Colon (tissue), 2 donors: Measurements from ENCODE around the gene CARD19.

Experiments
- FAIRE-seq: peaks from 2 replicates; lab custom pipeline; 2012; peaks lifted over from hg19 to GRCh38; lab: Jason Lieb, UNC
- donor health status: control.
- donor health status: control.

The CARD19 gene

DNA sequence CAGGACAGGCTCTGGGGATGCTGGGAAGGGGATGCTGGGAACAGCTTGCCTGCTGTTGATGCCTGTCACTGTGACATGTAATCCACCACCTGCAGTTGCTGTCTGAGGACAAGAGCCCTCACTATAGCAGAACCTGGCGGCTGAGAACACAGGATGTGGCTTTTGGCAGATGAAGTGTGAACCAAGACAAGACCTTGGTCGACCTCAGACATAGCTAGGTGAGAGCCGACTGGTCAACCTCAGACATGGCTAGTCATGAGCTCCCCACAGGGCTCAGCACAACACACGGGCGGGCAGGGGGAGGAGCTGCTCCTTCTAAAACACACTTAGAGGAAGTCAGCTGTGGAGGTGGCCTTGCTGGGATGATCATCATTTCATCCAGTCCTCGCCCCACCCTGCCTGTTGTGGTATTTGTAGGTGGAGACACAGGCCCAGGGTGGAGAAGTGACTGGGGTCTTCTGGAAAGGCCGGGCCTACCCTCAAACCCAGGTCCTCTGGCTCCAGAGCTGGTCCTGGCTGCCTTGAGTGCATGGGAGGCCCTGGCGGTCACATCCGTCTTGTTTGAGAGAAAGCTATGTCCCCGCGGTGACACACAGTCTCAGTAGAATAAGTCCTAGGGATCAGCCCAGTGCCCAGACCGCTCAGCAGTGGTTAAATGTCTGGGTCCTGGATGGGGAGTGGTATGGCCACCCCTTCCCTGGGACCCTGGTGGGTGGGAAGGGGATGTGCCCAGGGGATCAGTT is 31.5 kb upstream of the CARD19 start:
- no peak for FAIRE-seq

DNA sequence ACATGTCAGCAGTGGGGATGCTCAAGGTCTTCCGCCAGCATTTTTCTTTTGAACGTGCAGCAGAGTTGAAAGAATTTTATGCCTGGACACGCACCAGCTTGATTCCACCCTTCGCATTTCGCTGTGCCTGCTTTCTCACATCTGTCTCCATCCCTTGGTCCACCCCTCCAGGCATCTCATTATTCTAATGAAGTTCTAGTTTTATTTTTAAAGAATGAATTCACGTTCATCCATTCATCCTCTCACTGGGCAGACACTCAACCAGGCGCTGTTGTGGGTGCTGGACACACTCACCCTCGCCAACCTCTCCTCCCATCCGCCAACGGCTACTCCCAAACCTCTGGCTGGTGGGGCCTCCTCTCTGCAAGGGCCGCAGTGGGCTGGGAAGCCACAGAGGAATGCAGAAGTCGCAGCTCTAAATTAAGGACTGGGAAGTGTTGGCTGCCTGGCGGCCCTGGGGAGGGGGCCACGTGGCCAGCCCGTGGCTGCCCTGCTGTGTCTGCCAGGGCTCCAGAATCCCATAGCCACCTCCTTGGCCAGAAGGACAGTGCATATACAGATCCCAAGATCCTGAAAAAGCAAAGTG is 30.8 kb upstream of the CARD19 start:
- FAIRE-seq: no peak

DNA sequence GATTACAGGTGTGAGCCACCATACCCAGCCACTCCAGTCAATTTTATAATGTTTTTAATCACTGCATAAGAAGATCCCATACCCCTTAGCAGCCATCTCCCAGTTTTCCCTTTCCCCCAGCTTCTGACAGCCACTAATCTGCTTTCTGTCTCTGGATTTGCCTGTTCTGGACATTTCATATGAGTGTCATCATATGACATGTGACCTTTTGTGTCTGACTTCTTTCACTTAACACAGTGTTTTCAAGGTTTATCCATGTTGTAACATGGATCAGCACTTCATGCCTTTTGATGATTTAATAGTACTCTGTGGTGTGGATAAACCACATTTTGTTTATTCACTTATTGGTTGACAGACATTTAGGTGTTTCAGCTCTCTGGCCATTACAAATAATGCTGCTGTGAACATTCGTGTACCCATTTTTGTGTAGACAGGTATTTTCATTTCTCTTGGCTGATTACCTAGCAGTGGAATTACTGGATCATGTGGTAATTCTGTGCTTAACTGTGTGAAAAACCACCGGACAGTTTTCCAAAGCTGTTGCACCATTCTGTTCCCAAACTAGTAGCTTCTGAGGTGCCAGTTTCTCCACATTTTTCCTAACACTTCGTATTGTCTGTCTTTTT is 28.9 kb upstream of the CARD19 start:
- no peak for FAIRE-seq

DNA sequence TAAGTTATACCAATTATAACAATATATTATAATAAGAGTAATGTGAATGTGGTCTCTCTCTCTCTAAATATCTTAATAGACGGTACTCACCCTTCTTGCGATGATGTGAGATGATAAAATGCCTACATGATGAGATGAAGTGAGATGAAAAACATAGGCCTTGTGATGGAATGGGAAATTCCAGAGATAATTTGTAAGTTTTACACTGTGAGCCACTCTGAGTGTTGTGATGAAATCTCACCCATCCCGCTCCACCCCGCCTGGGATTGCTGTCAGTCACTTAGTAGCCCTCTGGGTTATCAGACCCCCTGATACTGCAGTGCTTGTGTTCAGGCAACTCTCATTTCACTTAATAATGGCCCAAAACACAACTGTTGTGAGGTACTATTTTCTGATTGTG is 27.1 kb upstream of the CARD19 start:
- no peak for FAIRE-seq

DNA sequence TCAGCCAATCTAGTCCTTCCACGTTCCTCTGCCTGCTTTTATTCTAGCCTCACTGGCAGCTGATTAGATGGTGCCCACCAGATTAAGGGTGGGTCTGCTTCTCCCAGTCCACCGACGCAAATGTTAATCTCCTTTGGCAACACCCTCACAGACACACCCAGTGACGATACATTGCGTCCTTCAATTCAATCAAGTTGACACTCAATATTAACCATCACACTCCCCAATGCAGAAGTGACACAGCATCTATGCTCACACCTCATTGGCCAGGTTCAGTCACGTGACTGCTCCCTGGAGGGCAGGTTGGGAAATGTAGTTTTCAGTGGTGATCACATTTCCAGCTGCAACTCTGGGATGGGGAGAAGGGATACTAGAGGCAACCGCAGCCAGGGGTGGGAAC is 24.6 kb upstream of the CARD19 start:
- FAIRE-seq: no peak

DNA sequence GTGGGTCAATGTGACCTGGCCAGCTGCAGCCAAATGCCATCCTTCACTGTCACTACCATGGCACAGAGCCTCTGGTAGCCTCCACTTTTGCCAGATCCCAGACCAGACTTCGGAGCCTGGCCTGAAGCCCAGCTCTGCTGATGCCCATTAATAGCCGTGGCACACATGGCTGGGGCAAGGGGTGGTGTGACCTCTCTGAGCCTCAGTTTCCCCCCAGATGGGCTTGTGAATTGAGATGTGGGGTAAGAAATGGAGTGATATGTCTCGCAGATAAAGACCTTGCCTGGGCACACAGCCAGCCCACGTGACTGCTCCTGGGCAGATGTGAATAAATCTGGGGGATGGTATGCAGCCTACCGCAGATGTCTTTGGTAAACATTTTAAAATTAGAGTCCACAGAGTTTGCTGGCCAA is 23.6 kb upstream of the CARD19 start:
- FAIRE-seq: no peak

DNA sequence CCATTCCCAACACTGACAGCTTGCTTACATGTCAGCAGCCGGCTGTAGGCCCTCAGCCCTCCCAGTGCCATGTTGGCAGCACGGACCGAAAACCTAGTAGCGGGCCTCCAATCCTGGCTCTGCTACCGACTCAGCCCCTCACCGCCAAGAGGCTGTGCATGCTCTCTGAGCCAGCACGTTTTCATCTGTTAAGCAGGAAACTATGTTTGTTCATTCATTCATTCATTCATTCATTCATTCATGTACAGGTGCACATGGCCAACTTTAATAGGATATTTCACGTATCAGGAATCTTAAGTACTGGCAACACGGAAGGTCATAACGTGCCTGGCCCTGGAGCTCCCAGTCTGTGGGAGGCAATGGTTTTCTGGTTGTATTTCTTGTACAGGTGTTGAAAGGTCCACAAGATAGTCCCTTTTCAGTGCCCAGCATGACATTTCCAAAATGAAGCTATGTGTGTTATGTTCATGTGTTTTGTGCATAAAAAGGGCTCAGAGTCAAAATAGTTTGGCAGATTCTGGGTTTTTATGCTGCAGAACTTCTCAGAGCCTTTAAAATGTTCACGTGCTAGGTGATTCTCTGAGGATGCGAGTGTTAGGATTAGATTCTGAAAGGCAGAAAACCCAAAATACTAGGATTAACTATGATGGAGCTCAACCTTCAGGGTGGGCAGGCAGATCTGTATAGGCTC is 19.8 kb upstream of the CARD19 start:
- no peak for FAIRE-seq

DNA sequence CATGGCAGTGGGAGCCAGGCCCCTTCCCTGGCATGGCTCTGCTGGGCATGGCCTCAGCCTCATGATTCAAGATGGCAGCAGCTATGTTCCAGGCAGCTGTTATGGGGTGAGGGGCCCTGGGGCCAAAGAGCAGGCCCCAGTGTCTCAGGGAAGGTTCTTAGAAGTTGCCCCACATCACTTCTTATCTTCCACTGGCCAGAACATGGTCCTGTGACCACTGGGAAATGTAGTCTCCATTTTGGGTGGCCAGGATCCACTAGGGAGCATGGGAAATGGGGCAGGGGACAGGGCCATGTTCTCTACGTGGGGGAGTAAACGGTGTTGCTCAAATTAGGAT is 19.3 kb upstream of the CARD19 start:
- FAIRE-seq: no peak

DNA sequence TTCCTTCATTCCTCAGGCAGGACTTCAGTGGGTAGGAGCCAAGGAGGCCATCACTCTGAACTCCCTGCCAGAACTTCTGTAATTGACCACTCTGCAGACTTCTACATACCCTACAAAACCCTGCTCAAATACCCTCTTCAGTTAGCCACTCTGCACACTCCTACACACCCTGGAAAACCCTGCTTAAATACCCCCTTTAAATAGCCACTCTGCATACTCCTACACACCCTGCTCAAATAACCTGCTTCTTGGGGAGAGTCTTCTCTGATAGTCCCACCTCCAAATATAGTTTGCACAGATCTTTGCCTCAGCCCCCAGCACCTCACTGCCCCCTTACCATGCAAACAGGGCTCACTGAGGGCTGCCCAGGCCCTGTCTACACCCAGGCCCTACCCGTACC is 18.6 kb upstream of the CARD19 start:
- FAIRE-seq: no peak

DNA sequence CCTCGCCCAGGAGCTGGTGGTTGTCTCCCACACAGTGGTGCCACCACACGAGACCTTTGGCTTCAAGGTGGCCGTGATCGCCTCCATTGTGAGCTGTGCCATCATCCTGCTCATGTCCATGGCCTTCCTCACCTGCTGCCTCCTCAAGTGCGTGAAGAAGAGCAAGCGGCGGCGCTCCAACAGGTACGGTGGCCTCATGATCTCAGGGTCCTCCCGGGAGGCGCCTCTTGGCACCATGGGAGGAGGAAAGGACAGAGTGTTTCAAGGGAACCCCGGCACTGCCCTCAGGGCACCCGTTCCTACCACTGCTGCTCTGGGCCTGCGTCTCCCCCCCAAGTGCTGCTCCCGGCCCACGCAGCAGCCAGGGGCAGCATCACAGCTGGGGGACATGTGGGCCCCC is 18.2 kb upstream of the CARD19 start:
- no peak for FAIRE-seq

DNA sequence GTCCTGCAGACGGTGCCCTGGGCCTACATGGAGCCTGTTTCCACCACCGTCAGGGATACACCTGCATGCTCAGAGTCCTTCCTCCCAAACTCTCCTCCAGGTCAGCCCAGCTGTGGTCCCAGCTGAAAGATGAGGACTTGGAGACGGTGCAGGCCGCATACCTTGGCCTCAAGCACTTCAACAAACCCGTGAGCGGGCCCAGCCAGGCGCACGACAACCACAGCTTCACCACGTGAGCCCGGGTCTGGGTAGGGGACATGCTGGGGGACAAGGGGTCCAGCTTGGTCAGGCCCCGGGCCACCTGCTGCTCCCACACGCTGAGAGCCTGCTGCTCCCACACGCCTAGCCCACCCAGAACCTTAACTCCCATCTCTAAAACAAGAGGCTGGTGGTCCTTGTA is 16.6 kb upstream of the CARD19 start:
- no peak for FAIRE-seq

DNA sequence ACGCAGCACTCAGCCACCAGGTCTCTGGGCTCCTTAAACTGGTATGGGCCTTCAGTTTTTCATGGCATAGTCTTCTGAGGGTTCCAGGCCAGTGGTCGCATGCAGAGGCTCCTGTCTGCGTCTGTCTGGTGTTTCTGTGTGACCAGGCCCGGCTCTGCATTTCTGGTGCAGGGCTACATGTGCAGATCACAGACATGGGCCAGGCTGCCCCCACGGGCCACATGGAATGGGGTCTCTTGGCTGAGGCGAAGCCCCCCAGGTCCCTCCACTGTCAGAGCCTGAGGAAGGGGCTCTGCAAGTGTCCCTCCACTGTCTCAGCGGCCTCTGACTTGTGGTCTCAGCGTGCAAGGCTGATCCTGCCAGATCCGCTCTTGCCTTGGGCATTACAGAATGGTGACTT is 15.6 kb upstream of the CARD19 start:
- no peak for FAIRE-seq

DNA sequence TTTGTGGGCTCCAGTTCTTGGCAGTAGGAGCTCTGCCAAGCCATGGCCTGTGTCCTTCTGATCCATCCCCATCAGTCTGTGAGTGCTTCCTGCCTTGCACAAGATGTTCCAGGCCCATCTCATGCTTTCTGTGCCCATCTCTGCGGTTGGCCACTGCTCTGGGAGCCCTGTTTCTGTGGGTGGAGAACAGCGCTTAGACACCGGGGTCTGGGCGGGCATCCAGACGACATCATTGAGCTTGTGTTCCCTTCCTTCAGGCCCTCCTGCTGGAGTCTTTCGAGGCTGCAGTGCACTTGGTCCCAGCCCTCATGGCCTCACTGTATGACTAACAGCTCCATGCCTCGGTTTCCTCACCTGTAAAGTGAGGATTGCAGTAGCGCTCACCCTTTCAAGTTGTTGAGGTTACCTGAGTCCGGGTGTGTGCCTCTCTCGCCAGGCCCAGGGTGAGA is 14.9 kb upstream of the CARD19 start:
- no peak for FAIRE-seq

DNA sequence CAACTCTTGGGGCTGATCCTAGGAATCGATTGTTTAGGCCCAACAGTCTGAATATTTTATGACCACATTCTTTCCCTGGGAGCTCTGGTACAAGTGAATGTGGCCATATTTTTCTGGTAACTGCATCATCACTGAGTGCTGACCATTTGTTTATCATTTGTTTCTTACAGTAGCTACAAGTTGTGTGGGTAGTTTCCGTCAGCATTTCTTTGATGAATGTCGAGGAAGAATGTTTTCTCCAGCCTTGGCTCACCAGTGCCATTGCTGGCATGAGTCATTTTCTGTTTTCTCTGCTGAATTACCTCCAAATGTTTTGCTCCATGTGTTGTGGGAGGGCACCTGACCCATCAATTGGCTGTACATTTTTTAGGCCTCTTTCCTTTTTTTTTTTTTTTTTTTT is 14.1 kb upstream of the CARD19 start:
- FAIRE-seq: no peak

DNA sequence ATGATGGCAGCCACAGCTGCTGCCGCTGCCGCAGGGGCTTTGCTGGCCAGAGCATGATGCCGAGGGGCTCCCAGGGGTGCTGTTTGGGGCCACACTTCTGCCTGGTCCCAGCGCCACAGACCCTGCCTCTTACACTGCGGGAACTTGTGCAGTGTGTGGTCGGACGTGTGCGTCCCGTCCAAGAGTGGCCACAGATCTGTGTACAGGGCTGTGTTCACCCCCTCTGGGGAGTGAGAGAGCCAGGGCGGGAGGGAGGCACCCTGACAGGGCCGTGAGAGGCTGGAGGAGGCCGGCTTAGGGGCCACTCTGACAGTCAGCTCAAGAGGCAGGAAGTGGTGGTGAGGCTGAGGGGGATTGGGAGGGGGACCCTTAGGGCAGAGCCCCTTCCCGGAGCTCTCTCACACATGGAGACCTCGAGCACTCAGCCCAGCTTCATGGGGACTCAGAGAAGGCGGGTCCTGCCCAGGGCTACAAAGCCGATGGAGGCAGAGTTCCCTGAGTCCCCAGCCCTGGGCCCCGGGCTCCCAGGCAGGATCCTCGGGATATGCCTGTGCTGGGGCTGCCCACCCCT is 13.1 kb upstream of the CARD19 start:
- no peak for FAIRE-seq

DNA sequence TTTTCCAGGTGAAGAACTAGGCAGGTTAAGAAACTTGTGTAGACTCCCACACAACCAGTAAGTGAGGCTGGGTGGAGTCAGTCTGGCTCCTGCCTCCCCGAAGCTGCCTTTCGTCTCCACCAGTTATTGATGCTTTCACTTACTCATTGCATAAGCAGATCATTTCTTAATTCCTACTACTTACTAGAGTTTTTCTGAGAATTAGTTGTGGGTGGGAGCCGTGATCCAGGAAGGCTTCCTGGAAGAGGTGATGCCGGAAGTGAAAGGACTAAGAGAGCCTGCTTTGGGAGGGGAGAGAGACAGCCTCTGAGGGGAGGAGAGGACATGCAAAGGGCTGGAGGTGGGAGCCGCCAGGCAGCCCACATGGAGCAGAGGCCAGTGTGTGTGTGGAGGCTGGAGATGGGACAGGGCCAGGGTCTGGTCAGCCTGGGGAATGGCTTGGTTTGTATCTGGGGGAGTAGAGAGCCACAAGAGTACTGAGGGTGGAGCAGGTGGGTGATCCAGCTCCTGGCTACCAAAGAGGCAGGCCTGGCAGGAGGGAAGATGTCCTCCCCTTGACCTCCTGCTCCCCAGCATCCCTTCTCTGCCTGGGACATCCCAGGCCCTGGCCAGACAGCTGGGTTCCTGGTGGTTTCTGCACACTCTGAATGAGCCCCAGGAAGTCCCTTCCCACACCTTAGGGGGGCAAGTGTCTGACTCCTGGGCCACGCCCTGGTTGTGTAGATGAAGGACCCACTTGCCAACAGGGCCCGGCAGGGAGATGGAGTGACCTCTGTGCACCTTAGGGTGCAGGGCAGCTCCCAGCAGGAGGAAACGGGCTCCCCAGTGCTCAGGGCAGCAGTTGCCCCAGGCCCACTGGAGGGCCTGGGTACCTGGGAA is 12.2 kb upstream of the CARD19 start:
- FAIRE-seq: no peak

DNA sequence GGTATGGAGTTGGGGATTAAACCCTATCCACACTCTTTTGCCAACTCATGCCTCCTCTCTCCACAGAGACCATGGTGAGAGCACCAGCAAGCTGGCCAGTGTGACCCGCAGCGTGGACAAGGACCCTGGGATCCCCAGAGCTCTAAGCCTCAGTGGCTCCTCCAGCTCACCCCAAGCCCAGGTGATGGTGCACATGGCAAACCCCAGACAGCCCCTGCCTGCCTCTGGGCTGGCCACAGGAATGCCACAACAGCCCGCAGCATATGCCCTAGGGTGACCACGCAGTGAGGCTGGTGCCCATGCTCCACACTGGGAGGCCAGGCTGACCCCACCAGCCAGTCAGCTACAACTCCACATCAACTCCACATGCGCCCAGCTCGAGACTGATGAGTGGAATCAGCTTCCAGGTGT is 11.5 kb upstream of the CARD19 start:
- FAIRE-seq: no peak

DNA sequence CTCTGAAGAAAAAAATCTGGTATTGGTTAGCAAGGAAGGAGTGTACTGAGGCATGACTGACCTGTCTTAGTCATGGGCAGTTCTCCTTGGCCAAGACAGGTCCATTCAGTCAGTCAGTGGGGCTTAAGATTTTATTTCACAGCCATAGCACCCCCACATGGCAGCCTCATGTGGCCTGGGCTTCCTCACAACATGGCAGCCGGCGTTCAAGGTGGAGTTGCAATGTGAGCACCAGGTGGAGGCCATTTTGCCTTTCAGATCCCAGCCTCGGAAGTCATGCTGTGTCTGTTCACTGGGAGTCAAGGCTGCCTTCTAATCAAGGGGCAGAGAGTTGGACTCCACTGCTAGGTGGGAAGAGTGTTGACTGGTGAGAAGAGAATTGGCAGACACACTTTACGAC is 10.3 kb upstream of the CARD19 start:
- no peak for FAIRE-seq

DNA sequence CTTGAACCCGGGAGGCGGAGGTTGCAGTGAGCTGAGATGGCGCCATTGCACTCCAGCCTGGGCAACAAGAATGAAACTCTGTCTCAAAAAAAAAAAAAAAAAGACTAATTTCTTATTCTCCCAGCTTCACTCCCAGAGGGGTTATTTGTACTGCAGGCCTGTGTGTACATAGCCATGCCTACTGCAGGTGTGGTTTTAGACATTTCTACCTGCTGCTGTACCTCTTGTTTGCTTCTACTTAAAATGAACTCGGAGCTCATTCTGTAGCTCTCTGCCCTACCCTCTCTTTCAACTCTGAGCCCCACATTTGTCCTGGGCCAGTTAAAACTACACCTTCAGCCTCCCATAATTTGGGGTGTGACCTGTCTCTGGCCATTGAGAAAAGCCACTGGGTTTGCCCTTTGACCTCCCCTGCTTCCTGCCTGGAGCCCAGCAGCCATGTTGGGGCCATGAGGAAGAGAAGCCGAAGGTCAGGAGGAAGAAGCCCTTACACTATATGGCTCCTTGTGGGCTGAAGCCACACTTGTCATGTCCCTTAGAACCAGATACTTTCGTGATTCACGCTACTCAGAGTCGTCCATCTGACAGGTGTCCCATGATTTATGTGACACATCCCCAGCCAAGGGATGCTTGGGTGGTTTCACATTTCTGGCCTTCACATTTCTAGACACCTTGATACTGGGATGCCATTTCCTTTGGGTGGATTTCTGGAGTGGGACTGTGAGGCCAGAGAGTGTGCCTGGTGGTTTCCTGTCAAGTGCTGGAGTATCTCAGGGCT is 9.4 kb upstream of the CARD19 start:
- no peak for FAIRE-seq

DNA sequence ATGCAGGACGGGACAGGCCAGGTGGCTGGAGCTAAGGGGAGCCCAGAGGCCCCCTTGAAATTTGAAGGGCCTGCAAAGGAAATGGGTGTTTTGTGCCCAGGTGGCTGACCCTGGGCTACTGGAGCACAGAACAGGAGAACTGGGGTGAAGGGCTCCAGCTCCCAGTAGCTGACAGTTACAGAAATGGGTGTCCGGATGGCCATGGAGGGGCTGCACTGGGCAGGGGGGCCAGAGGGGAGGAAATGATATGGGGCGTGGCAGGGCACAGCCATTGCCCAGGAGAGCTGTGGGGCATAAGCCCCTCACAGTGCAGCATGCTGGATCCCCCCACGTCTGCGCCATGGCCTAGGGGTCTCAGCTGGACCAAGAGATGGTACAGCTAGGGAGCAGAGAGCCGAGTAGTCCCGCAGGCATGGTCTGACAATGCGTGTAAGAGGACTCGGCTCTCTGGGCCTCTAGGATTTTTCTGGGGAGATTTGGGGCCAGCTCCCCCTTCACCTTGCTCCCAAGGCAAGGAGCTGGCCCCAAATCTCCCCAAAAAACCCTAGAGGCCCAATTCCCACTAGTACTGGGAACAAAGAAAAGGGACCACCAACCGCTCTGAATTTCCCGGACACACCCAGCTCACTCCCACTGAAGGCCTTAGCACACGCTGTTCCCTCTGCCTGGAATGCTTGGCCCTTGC is 7.9 kb upstream of the CARD19 start:
- no peak for FAIRE-seq

DNA sequence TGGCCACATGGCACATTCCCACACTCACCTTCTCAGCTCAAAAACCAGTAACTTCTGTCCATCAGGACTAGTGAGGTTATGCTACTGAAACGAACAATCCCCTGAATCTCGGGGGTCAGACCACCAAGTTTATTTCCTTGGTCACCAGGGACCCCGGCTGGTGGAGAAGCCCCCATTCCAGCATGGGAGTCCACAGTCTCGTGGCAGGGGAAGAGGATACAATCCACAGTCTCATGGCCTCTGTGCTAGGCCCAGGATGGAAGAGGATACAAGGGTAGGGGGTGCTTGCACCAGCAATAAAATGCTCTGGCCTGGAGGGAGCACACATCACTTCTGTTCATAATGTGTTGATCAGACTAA is 7.4 kb upstream of the CARD19 start:
- FAIRE-seq: no peak
